HepG2 (cell line): ENCODE measurements around the gene CDT1. TPM values are rescaled to one million over a fixed set of nuclear protein-coding genes. Genes with fewer than 3 reads are reported as not detected.
A peak's percentile ranks its signal among the peaks of the same experiment; 100 is the strongest.

ENCODE experiments used
- ATF7 ChIP-seq, 2 experiments: fragments of 450-650 bp in 1 of 2; sonication (generic) in 1 of 2; formaldehyde crosslinking in 1 of 2; IDR thresholded peaks; 2 replicates each; pipeline versions ENCODE4 v1.4.0 to v1.6.1; 2016 to 2020; ENCODE audit warnings: antibody characterized with exemption in 1 of 2, mild to moderate bottlenecking in 1 of 2, missing genetic modification reagents in 1 of 2
- ATRX ChIP-seq: sonication (generic); formaldehyde crosslinking; IDR thresholded peaks from 2 replicates; pipeline ENCODE4 v1.4.0; 2020; ENCODE audit warnings: missing genetic modification reagents, borderline replicate concordance
- HOXA3 ChIP-seq: sonication (generic); formaldehyde crosslinking; IDR thresholded peaks from 2 replicates; pipeline ENCODE4 v1.5.0; 2020; ENCODE audit warnings: missing genetic modification reagents
- IKZF1 ChIP-seq: fragments of 450-650 bp; IDR thresholded peaks from 2 replicates; pipeline ENCODE4 v1.7.1; 2016
- MATR3 ChIP-seq: sonication (generic); formaldehyde crosslinking; IDR thresholded peaks from 2 replicates; pipeline ENCODE4 v1.4.0; 2020; ENCODE audit warnings: missing genetic modification reagents
- MED13 ChIP-seq: sonication (generic); formaldehyde crosslinking; IDR thresholded peaks from 2 replicates; pipeline ENCODE4 v1.5.0; 2020; ENCODE audit warnings: missing genetic modification reagents
- MIXL1 ChIP-seq: IDR thresholded peaks from 2 replicates; pipeline ENCODE4 v1.6.1; 2016
- NFYB ChIP-seq: sonication (generic); formaldehyde crosslinking; IDR thresholded peaks from 2 replicates; pipeline ENCODE4 v1.4.0; 2020; ENCODE audit warnings: missing genetic modification reagents
- NR2F6 ChIP-seq, 2 experiments: IDR thresholded peaks; 2 replicates each; pipeline ENCODE4 v1.6.1; 2016; ENCODE audit warnings: antibody characterized with exemption in 1 of 2, mild to moderate bottlenecking in 1 of 2
- PTBP1 ChIP-seq: fragments of 200-400 bp; formaldehyde crosslinking; IDR thresholded peaks from 2 replicates; pipeline ENCODE4 v1.6.1; 2018; ENCODE audit warnings: low read length, low read depth; ENCODE audit not compliant: poor library complexity, severe bottlenecking
- RBAK ChIP-seq: sonication (generic); formaldehyde crosslinking; IDR thresholded peaks from 2 replicates; pipeline ENCODE4 v1.5.1; 2020; ENCODE audit warnings: mild to moderate bottlenecking, missing genetic modification reagents
- RXRB ChIP-seq: IDR thresholded peaks from 2 replicates; pipeline ENCODE4 v1.6.1; 2016; ENCODE audit warnings: borderline replicate concordance, missing genetic modification reagents, missing compliant biosample characterization
- THAP11 ChIP-seq: IDR thresholded peaks from 2 replicates; pipeline ENCODE4 v1.6.1; 2016; ENCODE audit warnings: missing biosample characterization, missing genetic modification reagents
- ZNF260 ChIP-seq: sonication (generic); formaldehyde crosslinking; IDR thresholded peaks from 2 replicates; pipeline ENCODE4 v1.4.0; 2020; ENCODE audit warnings: missing genetic modification reagents, low read depth, mild to moderate bottlenecking, borderline replicate concordance
- ZNF383 ChIP-seq: sonication (generic); formaldehyde crosslinking; IDR thresholded peaks from 2 replicates; pipeline ENCODE4 v1.4.0; 2020; ENCODE audit warnings: missing genetic modification reagents, mild to moderate bottlenecking, borderline replicate concordance
- ZNF44 ChIP-seq: sonication (generic); formaldehyde crosslinking; IDR thresholded peaks from 2 replicates; pipeline ENCODE4 v1.5.1; 2020; ENCODE audit warnings: mild to moderate bottlenecking, missing genetic modification reagents
- ZNF446 ChIP-seq: sonication (generic); formaldehyde crosslinking; IDR thresholded peaks from 2 replicates; pipeline ENCODE4 v1.5.0; 2020; ENCODE audit warnings: mild to moderate bottlenecking, missing genetic modification reagents
- ZNF552 ChIP-seq: sonication (generic); formaldehyde crosslinking; IDR thresholded peaks from 2 replicates; pipeline ENCODE4 v1.9.0; 2022; ENCODE audit warnings: missing genetic modification reagents, mild to moderate bottlenecking, borderline replicate concordance
- ZNF557 ChIP-seq: sonication (generic); formaldehyde crosslinking; IDR thresholded peaks from 2 replicates; pipeline ENCODE4 v1.4.0; 2020; ENCODE audit warnings: missing genetic modification reagents
- ZNF577 ChIP-seq: sonication (generic); formaldehyde crosslinking; IDR thresholded peaks from 2 replicates; pipeline ENCODE4 v1.4.0; 2020; ENCODE audit warnings: mild to moderate bottlenecking, low read depth, missing genetic modification reagents, borderline replicate concordance
- ZSCAN20 ChIP-seq: sonication (generic); formaldehyde crosslinking; IDR thresholded peaks from 2 replicates; pipeline ENCODE4 v1.4.0; 2020; ENCODE audit warnings: missing genetic modification reagents, mild to moderate bottlenecking, borderline replicate concordance
- ZSCAN30 ChIP-seq: sonication (generic); formaldehyde crosslinking; IDR thresholded peaks from 2 replicates; pipeline ENCODE4 v1.5.0; 2020; ENCODE audit warnings: mild to moderate bottlenecking, missing genetic modification reagents
- polyA plus RNA-seq, 8 experiments: library from polyadenylated mRNA; depleted of rRNA in 3 of 8; stranded (reverse) in 7 of 8; unstranded in 1 of 8; fragments of >200 nt; fragmentation: Illumina TruSeq in 4 of 8; extraction: Trizol in 4 of 8; gene quantifications; 2 replicates each; pipeline versions ENCODE4 v1.2.1 to v1.2.3, GENCODE V29; 2011 to 2016; ENCODE audit warnings: low read depth in 4 of 8, missing spikeins in 1 of 8, mixed read lengths in 1 of 8; ENCODE audit not compliant: insufficient read depth in 1 of 8
- total RNA-seq, 5 experiments: library from RNA; depleted of rRNA; stranded (reverse); fragments of >200 nt; fragmentation: Illumina TruSeq; extraction: Trizol; gene quantifications; 2 replicates each; pipeline ENCODE4 v1.2.3, GENCODE V29; 2016; ENCODE audit warnings: low read depth in 1 of 5
- TF ChIP-seq, protein P1 (sequence below): sonication (generic); formaldehyde crosslinking; conservative IDR thresholded peaks from 2 replicates; pipeline ENCODE4 v1.8.0; 2022; ENCODE audit warnings: mild to moderate bottlenecking, moderate library complexity, missing genetic modification reagents
- TF ChIP-seq, protein P2 (sequence below): sonication (generic); formaldehyde crosslinking; IDR thresholded peaks from 2 replicates; pipeline ENCODE4 v1.5.1; 2020; ENCODE audit warnings: mild to moderate bottlenecking, missing genetic modification reagents, borderline replicate concordance

CDT1 gene
- total and polyA plus RNA-seq, 2 of the 13 experiments (the other 11 are each of a cell fraction or from before 2014, with no cell fraction given) = 23.1 to 23.8 TPM

DNA sequence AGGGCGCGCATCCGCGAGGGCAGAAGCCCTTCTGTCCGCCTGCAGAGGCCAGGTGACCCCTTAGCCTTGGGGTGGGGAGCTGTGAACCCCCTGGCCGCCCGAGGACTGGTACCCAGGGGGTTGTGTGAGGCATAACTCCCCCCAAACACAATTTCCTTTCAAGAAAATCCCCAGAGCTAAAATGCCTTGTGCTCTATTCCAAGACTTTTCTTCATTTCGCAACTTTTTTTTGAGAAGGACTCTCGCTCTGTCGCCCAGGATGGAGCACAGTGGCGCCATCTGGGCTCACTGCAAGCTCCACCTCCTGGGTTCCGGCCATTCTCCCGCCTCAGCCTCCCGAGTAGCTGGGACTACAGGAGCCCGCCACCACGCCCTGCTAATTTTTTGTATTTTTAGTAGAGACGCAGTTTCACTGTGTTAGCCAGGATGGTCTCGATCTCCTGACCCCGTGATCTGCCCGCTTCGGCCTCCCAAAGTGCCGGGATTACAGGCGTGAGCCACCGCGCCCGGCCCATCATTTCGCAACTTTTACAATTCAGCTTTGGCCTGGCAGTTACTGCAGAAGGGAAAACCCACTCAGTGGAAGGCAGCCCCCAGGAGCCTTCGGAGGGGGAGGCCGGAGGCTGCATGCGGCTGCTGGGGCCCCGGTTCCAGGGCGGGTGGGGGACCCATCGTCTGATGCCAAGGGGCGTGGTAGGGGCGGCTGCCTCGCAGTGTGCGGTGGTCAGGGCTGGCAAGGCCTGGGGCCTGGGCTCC, 9.1 kb downstream of the CDT1 start (continued):
- TF ChIP-seq MED13 (CRISPR knock-in tag) = no peak
- 0 out of 2 replicates have a peak, but pooled peaks have one; percentile 14 for TF ChIP-seq ZNF446 (CRISPR knock-in tag)
- TF ChIP-seq ZNF552 = no peak
- TF ChIP-seq ATRX = no peak
- no peak; the same call in 1 of the 2 replicates for TF ChIP-seq ZNF383 (CRISPR knock-in tag)
- TF ChIP-seq IKZF1 = no peak
- no peak for TF ChIP-seq MIXL1 (CRISPR knock-in tag)
- TF ChIP-seq HOXA3 (CRISPR knock-in tag) = no peak
- TF ChIP-seq ZNF577 (CRISPR knock-in tag) = no peak
- 0 out of 2 replicates have a peak, but pooled peaks have one; percentile 34 for TF ChIP-seq NR2F6 (IDR thresholded peaks at IDR 0.05)
- no peak; the same call in 1 of the 2 replicates for TF ChIP-seq NR2F6 (CRISPR knock-in tag; IDR thresholded peaks at IDR 0.05)
- no peak for TF ChIP-seq ZNF44 (CRISPR knock-in tag)
- no peak for TF ChIP-seq NFYB
- TF ChIP-seq ZNF260 = no peak
- TF ChIP-seq ATF7 (IDR thresholded peaks at IDR 0.05) = no peak
- TF ChIP-seq ATF7 (CRISPR knock-in tag; IDR thresholded peaks at IDR 0.05) = no peak
- no peak for TF ChIP-seq ZSCAN20 (CRISPR knock-in tag)
- TF ChIP-seq, protein P1, sequence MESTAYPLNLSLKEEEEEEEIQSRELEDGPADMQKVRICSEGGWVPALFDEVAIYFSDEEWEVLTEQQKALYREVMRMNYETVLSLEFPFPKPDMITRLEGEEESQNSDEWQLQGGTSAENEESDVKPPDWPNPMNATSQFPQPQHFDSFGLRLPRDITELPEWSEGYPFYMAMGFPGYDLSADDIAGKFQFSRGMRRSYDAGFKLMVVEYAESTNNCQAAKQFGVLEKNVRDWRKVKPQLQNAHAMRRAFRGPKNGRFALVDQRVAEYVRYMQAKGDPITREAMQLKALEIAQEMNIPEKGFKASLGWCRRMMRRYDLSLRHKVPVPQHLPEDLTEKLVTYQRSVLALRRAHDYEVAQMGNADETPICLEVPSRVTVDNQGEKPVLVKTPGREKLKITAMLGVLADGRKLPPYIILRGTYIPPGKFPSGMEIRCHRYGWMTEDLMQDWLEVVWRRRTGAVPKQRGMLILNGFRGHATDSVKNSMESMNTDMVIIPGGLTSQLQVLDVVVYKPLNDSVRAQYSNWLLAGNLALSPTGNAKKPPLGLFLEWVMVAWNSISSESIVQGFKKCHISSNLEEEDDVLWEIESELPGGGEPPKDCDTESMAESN (CRISPR knock-in tag) = no peak
- TF ChIP-seq ZSCAN30 (CRISPR knock-in tag) = no peak
- no peak for TF ChIP-seq MATR3 (CRISPR knock-in tag)
- TF ChIP-seq RBAK (CRISPR knock-in tag) = no peak
- no peak for TF ChIP-seq THAP11 (CRISPR knock-in tag)
- no peak for TF ChIP-seq RXRB (CRISPR knock-in tag)
- TF ChIP-seq, protein P2, sequence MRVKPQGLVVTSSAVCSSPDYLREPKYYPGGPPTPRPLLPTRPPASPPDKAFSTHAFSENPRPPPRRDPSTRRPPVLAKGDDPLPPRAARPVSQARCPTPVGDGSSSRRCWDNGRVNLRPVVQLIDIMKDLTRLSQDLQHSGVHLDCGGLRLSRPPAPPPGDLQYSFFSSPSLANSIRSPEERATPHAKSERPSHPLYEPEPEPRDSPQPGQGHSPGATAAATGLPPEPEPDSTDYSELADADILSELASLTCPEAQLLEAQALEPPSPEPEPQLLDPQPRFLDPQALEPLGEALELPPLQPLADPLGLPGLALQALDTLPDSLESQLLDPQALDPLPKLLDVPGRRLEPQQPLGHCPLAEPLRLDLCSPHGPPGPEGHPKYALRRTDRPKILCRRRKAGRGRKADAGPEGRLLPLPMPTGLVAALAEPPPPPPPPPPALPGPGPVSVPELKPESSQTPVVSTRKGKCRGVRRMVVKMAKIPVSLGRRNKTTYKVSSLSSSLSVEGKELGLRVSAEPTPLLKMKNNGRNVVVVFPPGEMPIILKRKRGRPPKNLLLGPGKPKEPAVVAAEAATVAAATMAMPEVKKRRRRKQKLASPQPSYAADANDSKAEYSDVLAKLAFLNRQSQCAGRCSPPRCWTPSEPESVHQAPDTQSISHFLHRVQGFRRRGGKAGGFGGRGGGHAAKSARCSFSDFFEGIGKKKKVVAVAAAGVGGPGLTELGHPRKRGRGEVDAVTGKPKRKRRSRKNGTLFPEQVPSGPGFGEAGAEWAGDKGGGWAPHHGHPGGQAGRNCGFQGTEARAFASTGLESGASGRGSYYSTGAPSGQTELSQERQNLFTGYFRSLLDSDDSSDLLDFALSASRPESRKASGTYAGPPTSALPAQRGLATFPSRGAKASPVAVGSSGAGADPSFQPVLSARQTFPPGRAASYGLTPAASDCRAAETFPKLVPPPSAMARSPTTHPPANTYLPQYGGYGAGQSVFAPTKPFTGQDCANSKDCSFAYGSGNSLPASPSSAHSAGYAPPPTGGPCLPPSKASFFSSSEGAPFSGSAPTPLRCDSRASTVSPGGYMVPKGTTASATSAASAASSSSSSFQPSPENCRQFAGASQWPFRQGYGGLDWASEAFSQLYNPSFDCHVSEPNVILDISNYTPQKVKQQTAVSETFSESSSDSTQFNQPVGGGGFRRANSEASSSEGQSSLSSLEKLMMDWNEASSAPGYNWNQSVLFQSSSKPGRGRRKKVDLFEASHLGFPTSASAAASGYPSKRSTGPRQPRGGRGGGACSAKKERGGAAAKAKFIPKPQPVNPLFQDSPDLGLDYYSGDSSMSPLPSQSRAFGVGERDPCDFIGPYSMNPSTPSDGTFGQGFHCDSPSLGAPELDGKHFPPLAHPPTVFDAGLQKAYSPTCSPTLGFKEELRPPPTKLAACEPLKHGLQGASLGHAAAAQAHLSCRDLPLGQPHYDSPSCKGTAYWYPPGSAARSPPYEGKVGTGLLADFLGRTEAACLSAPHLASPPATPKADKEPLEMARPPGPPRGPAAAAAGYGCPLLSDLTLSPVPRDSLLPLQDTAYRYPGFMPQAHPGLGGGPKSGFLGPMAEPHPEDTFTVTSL = no peak
- TF ChIP-seq PTBP1 = no peak
- no peak for TF ChIP-seq ZNF557 (CRISPR knock-in tag)
